Keratinocyte (primary cell): ENCODE data around the gene TBCE.

ENCODE experiments used
- CTCF ChIP-seq, 3 experiments: IDR thresholded peaks in 1 of 3; conservative IDR thresholded peaks in 1 of 3; optimal IDR thresholded peaks in 1 of 3; 2 replicates in 2 of 3; 3 replicates in 1 of 3; pipeline versions ENCODE3 to v1.5.1; 2011; ENCODE audit warnings: low read length in 3 of 3, mild to moderate bottlenecking in 3 of 3, moderate library complexity in 2 of 3, control low read depth in 1 of 3, inconsistent platforms in 1 of 3; ENCODE audit not compliant: insufficient read depth in 2 of 3; ENCODE audit errors: extremely low read depth in 1 of 3
- EZH2 ChIP-seq: IDR thresholded peaks from one replicate; pipeline ENCODE4 v1.6.1; 2012; ENCODE audit warnings: inconsistent platforms, mild to moderate bottlenecking, low read length, moderate library complexity

GRCh38 chr1:235357485-235358373 is 9.5 kb upstream of the TBCE start:
- TF ChIP-seq CTCF (optimal IDR thresholded peaks at IDR 0.05 in 1 of 3, IDR thresholded peaks at IDR 0.05 in 1 of 3, conservative IDR thresholded peaks at IDR 0.05 in 1 of 3; ENCODE audit: extremely low read depth in 1 of 3, insufficient read depth in 2 of 3, low read length in 3 of 3) = no peak
- TF ChIP-seq EZH2 = no peak
